PC-9 (cell line): ENCODE measurements around the gene CHST7. TPM values are rescaled to one million over a fixed set of nuclear protein-coding genes. Genes with fewer than 3 reads are reported as not detected.

Source experiments
- BruUV-seq: library from RNA; stranded (reverse); fragments of 400-500 nt; replicated peaks from 2 replicates; lab custom pipeline; 2021; lab: Mats Ljungman, UMichigan
- CTCF ChIA-PET: fragments of 300-600 bp; sonication (Branson Sonifier 250); formaldehyde crosslinking; loops from one replicate; lab custom pipeline; 2022; ENCODE audit warnings: antibody characterized with exemption; lab: Charles Lee
- POLR2A ChIA-PET: fragments of 300-600 bp; sonication (Branson Sonifier 250); formaldehyde crosslinking; loops from one replicate; lab custom pipeline; 2022; ENCODE audit warnings: antibody characterized with exemption; ENCODE audit not compliant: unreplicated experiment; lab: Charles Lee
- DNase-seq, 2 experiments: peaks; one replicate each; pipeline versions ENCODE4 v3.0.0 to v3.0.0-alpha.2; 2015 to 2022; ENCODE audit warnings: mixed read lengths in 1 of 2
- H2AFZ ChIP-seq: fragments of 200-600 bp; sonication (generic); 2 replicates; pipeline ENCODE4 v1.8.1; 2017; ENCODE audit warnings: antibody characterized with exemption
- H3F3A ChIP-seq: fragments of 200-600 bp; sonication (generic); 2 replicates; pipeline ENCODE4 v1.8.1; 2017; ENCODE audit warnings: antibody characterized with exemption, mild to moderate bottlenecking, low read depth; ENCODE audit not compliant: insufficient read depth
- H3K27ac ChIP-seq: fragments of 200-600 bp; sonication (generic); 2 replicates; pipeline ENCODE4 v1.6.1; 2016; ENCODE audit warnings: mixed run types
- H3K27me3 ChIP-seq: fragments of 200-600 bp; sonication (generic); 2 replicates; pipeline ENCODE4 v1.6.1; 2016; ENCODE audit warnings: low read depth, mixed run types; ENCODE audit not compliant: insufficient read depth
- H3K36me3 ChIP-seq: fragments of 200-600 bp; sonication (generic); 2 replicates; pipeline ENCODE4 v1.6.1; 2016; ENCODE audit warnings: low read depth, mixed run types
- H3K4me1 ChIP-seq: fragments of 200-600 bp; sonication (generic); replicated peaks from 2 replicates; pipeline ENCODE4 v1.6.1; 2016; ENCODE audit warnings: mixed run types; ENCODE audit not compliant: insufficient read depth
- H3K4me2 ChIP-seq: fragments of 200-600 bp; sonication (generic); 2 replicates; pipeline ENCODE4 v1.6.1; 2017; ENCODE audit warnings: mixed run types
- H3K4me3 ChIP-seq: fragments of 200-600 bp; sonication (generic); 2 replicates; pipeline ENCODE4 v1.6.1; 2016; ENCODE audit warnings: mixed run types
- H3K79me2 ChIP-seq: fragments of 200-600 bp; sonication (generic); 2 replicates; pipeline ENCODE4 v1.6.1; 2017; ENCODE audit warnings: low read depth, mixed run types
- H3K9me2 ChIP-seq: fragments of 200-600 bp; sonication (generic); 2 replicates; pipeline ENCODE4 v1.8.1; 2017; ENCODE audit warnings: mild to moderate bottlenecking; ENCODE audit not compliant: insufficient read depth
- H3K9me3 ChIP-seq: fragments of 200-600 bp; sonication (generic); 2 replicates; pipeline ENCODE4 v1.8.1; 2016; ENCODE audit warnings: low read depth; ENCODE audit not compliant: insufficient read depth
- H4K20me1 ChIP-seq: fragments of 200-600 bp; sonication (generic); 2 replicates; pipeline ENCODE4 v1.8.1; 2017; ENCODE audit not compliant: insufficient read depth
- EZH2 ChIP-seq: fragments of 200-600 bp; sonication (generic); IDR thresholded peaks from 2 replicates; pipeline ENCODE4 v1.8.0; 2017; ENCODE audit warnings: antibody characterized with exemption, low read depth
- intact Hi-C: fragments of 100-400 bp; cut with micrococcal nuclease; formaldehyde crosslinking; loops from one replicate; pipeline ENCODE4 v1.10.0; 2022; ENCODE audit not compliant: unreplicated experiment
- total RNA-seq: library from RNA; stranded (reverse); gene quantifications from 2 replicates; pipeline ENCODE4 v1.2.3, GENCODE V29; 2021
- TF ChIP-seq, protein P1 (sequence below): fragments of 200-600 bp; sonication (generic); conservative IDR thresholded peaks from 2 replicates; pipeline ENCODE4 v1.6.1; 2017; ENCODE audit warnings: mixed run types, antibody characterized with exemption, mild to moderate bottlenecking, moderate library complexity

CHST7 gene
- total RNA-seq, 1 experiment from 2014 or later: 0.94 TPM

GRCh38 chrX:46579250-46579649, 5.7 kb downstream of the CHST7 start:
- no peak for DNase-seq
- Histone ChIP-seq H3K36me3 (no peaks in the 10 kb centered on the region), H3F3A (no peaks in the 10 kb centered on the region), H3K27ac (no peak overlapping the region), H3K9me3 (no peaks in the 10 kb centered on the region), H3K4me1 (no peaks in the 10 kb centered on the region), H3K27me3 (no peaks in the 10 kb centered on the region), H2AFZ (no peak overlapping the region), H3K79me2 (no peaks in the 10 kb centered on the region), H3K9me2 (no peaks in the 10 kb centered on the region), H4K20me1 (no peaks in the 10 kb centered on the region), H3K4me2 (no peak overlapping the region), H3K4me3 (no peak overlapping the region)
- TF ChIP-seq, protein P1, sequence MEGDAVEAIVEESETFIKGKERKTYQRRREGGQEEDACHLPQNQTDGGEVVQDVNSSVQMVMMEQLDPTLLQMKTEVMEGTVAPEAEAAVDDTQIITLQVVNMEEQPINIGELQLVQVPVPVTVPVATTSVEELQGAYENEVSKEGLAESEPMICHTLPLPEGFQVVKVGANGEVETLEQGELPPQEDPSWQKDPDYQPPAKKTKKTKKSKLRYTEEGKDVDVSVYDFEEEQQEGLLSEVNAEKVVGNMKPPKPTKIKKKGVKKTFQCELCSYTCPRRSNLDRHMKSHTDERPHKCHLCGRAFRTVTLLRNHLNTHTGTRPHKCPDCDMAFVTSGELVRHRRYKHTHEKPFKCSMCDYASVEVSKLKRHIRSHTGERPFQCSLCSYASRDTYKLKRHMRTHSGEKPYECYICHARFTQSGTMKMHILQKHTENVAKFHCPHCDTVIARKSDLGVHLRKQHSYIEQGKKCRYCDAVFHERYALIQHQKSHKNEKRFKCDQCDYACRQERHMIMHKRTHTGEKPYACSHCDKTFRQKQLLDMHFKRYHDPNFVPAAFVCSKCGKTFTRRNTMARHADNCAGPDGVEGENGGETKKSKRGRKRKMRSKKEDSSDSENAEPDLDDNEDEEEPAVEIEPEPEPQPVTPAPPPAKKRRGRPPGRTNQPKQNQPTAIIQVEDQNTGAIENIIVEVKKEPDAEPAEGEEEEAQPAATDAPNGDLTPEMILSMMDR: no peak
- TF ChIP-seq EZH2: no peak
- no TSS peak for BruUV-seq
- POLR2A ChIA-PET: no interaction called here
- CTCF ChIA-PET: no interaction called here
- intact Hi-C loops: no loop called here

- Histone ChIP-seq H2AFZ (no peak overlapping the region), H3K4me2 (no peak overlapping the region), H3K27ac (no peak overlapping the region), H3K4me1 (no peaks in the 10 kb centered on the region), H4K20me1 (no peaks in the 10 kb centered on the region), H3K27me3 (no peaks in the 10 kb centered on the region), H3K9me3 (no peaks in the 10 kb centered on the region), H3K4me3 (no peak overlapping the region), H3K36me3 (no peaks in the 10 kb centered on the region), H3K9me2 (no peaks in the 10 kb centered on the region), H3F3A (no peaks in the 10 kb centered on the region), H3K79me2 (no peaks in the 10 kb centered on the region)
- intact Hi-C loops: no loop called here
- CTCF ChIA-PET: no interaction called here
- DNase-seq: no peak
- POLR2A ChIA-PET: no interaction called here
- BruUV-seq: no TSS peak
- TF ChIP-seq EZH2: no peak
- TF ChIP-seq, protein P1: no peak
Observed at GRCh38 chrX:46580613-46581012, 7.0 kb downstream of the CHST7 start.

- Histone ChIP-seq H3K4me3 (no peak overlapping the region), H2AFZ (no peak overlapping the region), H4K20me1 (no peaks in the 10 kb centered on the region), H3K9me2 (no peaks in the 10 kb centered on the region), H3K4me1 (no peaks in the 10 kb centered on the region), H3K36me3 (no peaks in the 10 kb centered on the region), H3K9me3 (no peaks in the 10 kb centered on the region), H3K27ac (no peak overlapping the region), H3K79me2 (no peaks in the 10 kb centered on the region), H3F3A (no peaks in the 10 kb centered on the region), H3K4me2 (no peak overlapping the region), H3K27me3 (no peaks in the 10 kb centered on the region)
- POLR2A ChIA-PET: no interaction called here
- intact Hi-C loops: no loop called here
- no peak for DNase-seq
- TF ChIP-seq, protein P1: no peak
- CTCF ChIA-PET: no interaction called here
- BruUV-seq: no TSS peak
Observed at GRCh38 chrX:46582325-46582724, 8.8 kb downstream of the CHST7 start.
